C1 segment of cervical spinal cord (tissue), 14 donors: Measurements from ENCODE around the gene YJU2.
"Not testable (repeated sequence)": the region's sequence is repeated elsewhere in the genome, so short reads cannot be mapped to it uniquely, and the experiment has no call there.

Experiments
- DNase-seq, 14 donors: peaks; one replicate each; lab custom pipeline; 2025; lab: John Stamatoyannopoulos, UW

Gene YJU2

GRCh38 chr19:4246767-4247593 lies at the start of gene YJU2:
Gene YJU2, plus strand, starts transcription at chr19:4247080. Its CDS starts 67 bp downstream, at chr19:4247147.
- peak; percentile 75 to 99 (median 96) for DNase-seq

- no peak for DNase-seq
These were observed 49.7 kb upstream of the YJU2 start for GRCh38 chr19:4197228-4197624.

GRCh38 chr19:4197625-4198466 lies 49.0 kb upstream of the YJU2 start:
- DNase-seq, result no peak

- DNase-seq, result no peak
These were observed 48.3 kb upstream of the YJU2 start for GRCh38 chr19:4198467-4199126.

- DNase-seq, result no peak
These were observed 47.1 kb upstream of the YJU2 start for GRCh38 chr19:4199699-4200293.

- no peak for DNase-seq
These were observed 45.8 kb upstream of the YJU2 start for GRCh38 chr19:4200940-4201542.

GRCh38 chr19:4201798-4202197 lies 45.1 kb upstream of the YJU2 start:
- DNase-seq, result no peak

- no peak for DNase-seq
These were observed 39.9 kb upstream of the YJU2 start for GRCh38 chr19:4206818-4207484.

GRCh38 chr19:4208385-4209094 lies 38.3 kb upstream of the YJU2 start:
- no peak for DNase-seq

GRCh38 chr19:4210166-4210731 lies 36.6 kb upstream of the YJU2 start:
- DNase-seq, result no peak

- no peak for DNase-seq
These were observed 33.8 kb upstream of the YJU2 start for GRCh38 chr19:4213116-4213515.

GRCh38 chr19:4215807-4216206 lies 31.1 kb upstream of the YJU2 start:
- no peak for DNase-seq

- DNase-seq, result no peak
These were observed 30.0 kb upstream of the YJU2 start for GRCh38 chr19:4216846-4217245.

GRCh38 chr19:4217429-4218264 lies 29.2 kb upstream of the YJU2 start:
- no peak for DNase-seq

GRCh38 chr19:4218523-4218922 lies 28.4 kb upstream of the YJU2 start:
- not testable (repeated sequence) for DNase-seq

GRCh38 chr19:4220188-4220587 lies 26.7 kb upstream of the YJU2 start:
- DNase-seq, result no peak

- DNase-seq, result peak in 2 of 14 donors; percentile 5 to 31
These were observed 22.4 kb upstream of the YJU2 start for GRCh38 chr19:4224470-4224869.

GRCh38 chr19:4225885-4226284 lies 21.0 kb upstream of the YJU2 start:
- DNase-seq, result no peak

GRCh38 chr19:4227771-4228170 lies 19.1 kb upstream of the YJU2 start:
- no peak for DNase-seq
